ENCODE measurements around the gene LRRC46. TPM values are rescaled to one million over a fixed set of nuclear protein-coding genes. Genes with fewer than 3 reads are reported as not detected.
A peak's percentile ranks its signal among the peaks of the same experiment; 100 is the strongest.

Gene LRRC46
- total RNA-seq, 4 donors from 2014 or later, result 0.45 TPM; not detected in 3

DNA sequence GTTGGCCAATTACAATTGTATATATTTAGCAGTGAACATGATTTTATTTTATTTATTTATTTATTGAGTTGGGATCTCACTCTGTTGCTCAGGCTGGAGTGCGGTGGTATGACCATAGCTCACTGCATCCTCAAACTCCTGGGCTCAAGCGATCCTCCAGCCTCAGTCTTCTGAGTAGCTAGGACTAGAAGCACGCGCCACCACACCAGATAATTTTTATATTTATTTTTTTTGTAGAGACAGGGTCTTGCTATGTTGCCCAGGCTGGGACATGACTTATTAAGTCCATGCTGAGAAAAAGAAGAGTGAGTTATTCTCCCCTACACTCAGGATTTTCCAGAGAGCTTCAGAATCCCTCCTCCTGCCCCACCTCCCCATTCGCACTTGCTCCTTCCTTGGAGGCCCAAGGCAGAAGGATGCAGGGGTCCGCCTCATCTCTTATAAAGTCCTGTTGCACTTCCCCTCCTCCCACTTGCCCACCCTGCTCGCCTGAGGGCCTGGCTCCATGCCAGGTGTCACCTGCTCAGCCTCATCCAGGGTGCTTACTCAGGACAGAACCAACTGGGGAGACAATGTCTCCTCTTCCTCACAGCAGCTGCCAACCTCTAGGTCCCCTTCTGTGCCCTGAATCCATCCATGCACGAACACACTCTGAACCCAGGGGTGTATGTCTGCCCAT is 48.4 kb downstream of the LRRC46 start:
- intact Hi-C loops (cut with DNase I), result no loop called here
- no peaks in the 10 kb centered on the region for H3K36me3 ChIP-seq
- TF ChIP-seq POLR2AphosphoS5 (IDR thresholded peaks at IDR 0.05), result no peak
- no peak for TF ChIP-seq EP300 (IDR thresholded peaks at IDR 0.05)
- TF ChIP-seq POLR2A (IDR thresholded peaks at IDR 0.05; ENCODE audit: low read depth), result no peak
- TF ChIP-seq, protein P1, sequence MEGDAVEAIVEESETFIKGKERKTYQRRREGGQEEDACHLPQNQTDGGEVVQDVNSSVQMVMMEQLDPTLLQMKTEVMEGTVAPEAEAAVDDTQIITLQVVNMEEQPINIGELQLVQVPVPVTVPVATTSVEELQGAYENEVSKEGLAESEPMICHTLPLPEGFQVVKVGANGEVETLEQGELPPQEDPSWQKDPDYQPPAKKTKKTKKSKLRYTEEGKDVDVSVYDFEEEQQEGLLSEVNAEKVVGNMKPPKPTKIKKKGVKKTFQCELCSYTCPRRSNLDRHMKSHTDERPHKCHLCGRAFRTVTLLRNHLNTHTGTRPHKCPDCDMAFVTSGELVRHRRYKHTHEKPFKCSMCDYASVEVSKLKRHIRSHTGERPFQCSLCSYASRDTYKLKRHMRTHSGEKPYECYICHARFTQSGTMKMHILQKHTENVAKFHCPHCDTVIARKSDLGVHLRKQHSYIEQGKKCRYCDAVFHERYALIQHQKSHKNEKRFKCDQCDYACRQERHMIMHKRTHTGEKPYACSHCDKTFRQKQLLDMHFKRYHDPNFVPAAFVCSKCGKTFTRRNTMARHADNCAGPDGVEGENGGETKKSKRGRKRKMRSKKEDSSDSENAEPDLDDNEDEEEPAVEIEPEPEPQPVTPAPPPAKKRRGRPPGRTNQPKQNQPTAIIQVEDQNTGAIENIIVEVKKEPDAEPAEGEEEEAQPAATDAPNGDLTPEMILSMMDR (IDR thresholded peaks at IDR 0.05), result no peak
- H3K4me3 ChIP-seq, result no peak overlapping the region
- 81% methylated on average over 7 of the region's 8 CpGs for WGBS
- H3K9me3 ChIP-seq, result no peaks in the 10 kb centered on the region
- H3K27me3 ChIP-seq, result peaks cover 0 to 68% (median 6%) of the 10 kb centered on the region in 4 donors
- DNase-seq (ENCODE audit: extremely low spot score), result no peak
- no peak overlapping the region for H3K27ac ChIP-seq (replicated peaks in 1 of 4)
- H3K4me1 ChIP-seq, result peaks cover 2 to 13% (median 12%) of the 10 kb centered on the region in 4 donors

DNA sequence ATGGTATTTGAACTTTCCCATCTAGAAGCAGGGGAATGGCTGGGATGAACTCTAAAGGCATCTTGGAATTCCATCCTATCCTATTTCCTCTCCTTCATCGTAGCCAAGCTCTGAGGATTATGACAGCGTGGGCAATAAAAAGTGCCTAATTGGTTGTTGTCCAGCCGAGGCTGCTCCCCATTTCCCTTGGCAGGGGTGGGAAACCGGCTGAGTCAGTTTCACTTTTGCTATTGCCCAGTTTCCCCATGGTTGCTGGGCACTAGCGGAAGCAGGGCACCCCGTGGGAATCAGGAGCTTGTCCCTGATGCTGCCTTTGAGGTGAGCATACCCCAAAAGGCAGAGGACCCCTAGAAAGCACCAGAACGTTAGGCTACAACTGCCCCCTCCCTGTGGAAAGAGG is 50.8 kb downstream of the LRRC46 start:
- TF ChIP-seq POLR2AphosphoS5 (IDR thresholded peaks at IDR 0.05) (no peak), POLR2A (IDR thresholded peaks at IDR 0.05; ENCODE audit: low read depth) (no peak), EP300 (IDR thresholded peaks at IDR 0.05) (no peak)
- TF ChIP-seq, protein P1 (IDR thresholded peaks at IDR 0.05), result no peak
- peaks cover 0 to 57% (median 0%) of the 10 kb centered on the region in 4 donors for H3K27me3 ChIP-seq
- H3K4me1 ChIP-seq, result peaks cover 6 to 19% (median 12%) of the 10 kb centered on the region in 4 donors
- H3K4me3 ChIP-seq, result peak overlapping the region in 1 of 4 donors; percentile 15
- DNase-seq (ENCODE audit: extremely low spot score), result no peak
- intact Hi-C loops (cut with DNase I), result no loop called here
- no peaks in the 10 kb centered on the region for H3K36me3 ChIP-seq
- 59% methylated on average over 6 of the region's 7 CpGs for WGBS
- H3K9me3 ChIP-seq, result no peaks in the 10 kb centered on the region
- H3K27ac ChIP-seq (replicated peaks in 1 of 4), result peak overlapping the region in 2 of 4 donors; percentile 1 to 19

DNA sequence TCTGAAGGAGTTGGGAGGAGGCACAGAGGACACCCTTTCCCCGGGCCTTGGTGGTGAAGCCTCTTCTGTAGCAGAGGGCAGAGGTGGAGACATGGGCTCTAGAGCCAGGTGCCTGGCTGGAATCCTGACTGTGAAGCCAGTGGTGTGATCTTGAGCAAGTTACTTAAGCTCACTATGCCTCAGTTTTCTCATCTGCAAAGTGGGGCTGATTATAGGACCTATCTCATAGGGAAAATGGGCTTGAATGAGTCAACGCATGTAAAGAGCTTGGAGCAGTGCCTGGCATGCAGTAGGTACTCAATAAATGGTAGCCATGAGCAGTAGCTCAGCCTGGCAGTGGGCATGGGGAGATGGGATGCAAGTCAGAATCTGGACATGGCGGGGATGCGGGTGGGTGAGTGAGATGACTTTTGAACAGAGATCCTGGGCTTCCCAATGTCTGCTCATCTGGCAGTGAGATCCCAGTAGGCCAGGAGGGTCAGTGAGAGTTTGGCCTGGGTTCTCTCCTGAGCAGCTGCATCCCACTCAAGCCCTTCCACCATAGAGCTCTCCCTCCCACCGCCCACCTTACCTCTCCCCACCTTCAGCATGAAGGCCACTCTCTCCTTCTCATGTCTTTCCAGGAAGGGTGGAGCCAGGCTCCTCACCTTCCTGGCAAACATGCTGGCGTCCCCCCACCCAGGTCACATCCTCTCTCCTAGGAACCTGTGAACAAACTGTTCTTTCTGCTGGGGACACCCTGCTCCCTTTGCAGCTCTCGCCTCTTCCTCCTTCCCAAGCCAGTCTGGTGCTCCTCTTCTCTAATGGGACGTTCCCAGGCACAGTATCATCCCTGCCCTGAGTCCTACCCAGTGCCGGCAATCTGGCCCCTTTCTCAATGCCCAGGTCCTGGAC is 51.5 kb downstream of the LRRC46 start:
- Histone ChIP-seq H3K4me3 (peak overlapping the region in 1 of 4 donors; percentile 15), H3K4me1 (peaks cover 6 to 19% (median 12%) of the 10 kb centered on the region in 4 donors), H3K27me3 (peaks cover 0 to 50% (median 0%) of the 10 kb centered on the region in 4 donors), H3K27ac (replicated peaks in 1 of 4) (peak overlapping the region in 2 of 4 donors; percentile 1 to 19), H3K36me3 (no peaks in the 10 kb centered on the region), H3K9me3 (no peaks in the 10 kb centered on the region)
- TF ChIP-seq, protein P1 (IDR thresholded peaks at IDR 0.05), result no peak
- TF ChIP-seq POLR2AphosphoS5 (IDR thresholded peaks at IDR 0.05) (peak in 1 of 2 donors; percentile 17), EP300 (IDR thresholded peaks at IDR 0.05) (no peak), POLR2A (IDR thresholded peaks at IDR 0.05; ENCODE audit: low read depth) (no peak)
- 93% methylated on average over 7 of the region's 9 CpGs for WGBS
- intact Hi-C loops (cut with DNase I), result no loop called here
- no peak for DNase-seq (ENCODE audit: extremely low spot score)

DNA sequence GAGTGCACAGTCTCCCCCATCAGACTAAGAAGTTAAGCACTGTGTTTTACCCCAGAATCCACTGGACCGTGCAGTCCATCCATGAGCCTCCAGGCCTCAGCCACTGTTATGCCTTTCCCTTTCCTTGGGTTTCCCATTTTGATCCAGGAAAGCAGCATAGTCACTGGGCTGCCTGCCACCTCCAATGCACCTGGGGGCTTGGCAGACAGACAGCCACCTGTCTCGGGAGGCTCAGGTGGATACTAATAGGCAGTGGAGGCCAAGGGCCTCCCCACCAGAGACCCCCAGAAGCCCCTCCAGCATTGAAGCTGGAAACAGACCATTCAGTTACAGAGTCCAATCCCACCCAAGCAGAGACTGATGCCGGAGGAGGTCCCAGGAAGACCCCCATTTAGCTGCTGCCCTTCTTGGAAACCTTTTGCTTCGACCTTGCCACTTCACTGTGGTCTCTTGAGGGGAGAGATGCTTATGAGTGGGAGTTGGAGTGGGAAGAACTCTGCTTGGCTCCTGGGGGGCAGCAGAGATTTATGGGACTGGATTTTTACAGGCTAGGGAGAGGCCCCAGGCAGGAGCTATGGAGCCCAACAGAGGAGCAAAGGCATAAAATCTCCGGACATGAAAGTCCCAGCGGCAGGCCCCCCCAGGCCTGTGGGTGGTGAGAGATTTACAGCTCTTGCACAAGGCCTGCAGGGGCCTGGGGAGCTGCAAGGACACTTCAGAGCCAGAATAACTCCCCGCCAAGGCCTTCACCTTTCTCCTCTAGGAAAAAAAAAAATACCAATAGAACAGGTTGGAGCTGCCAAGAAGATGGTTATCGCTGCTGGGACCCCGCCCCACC is 52.3 kb downstream of the LRRC46 start:
- Histone ChIP-seq H3K4me3 (no peak overlapping the region), H3K36me3 (no peaks in the 10 kb centered on the region), H3K4me1 (peaks cover 6 to 19% (median 12%) of the 10 kb centered on the region in 4 donors), H3K27ac (replicated peaks in 1 of 4) (no peak overlapping the region), H3K27me3 (peaks cover 0 to 41% (median 0%) of the 10 kb centered on the region in 4 donors), H3K9me3 (no peaks in the 10 kb centered on the region)
- TF ChIP-seq POLR2AphosphoS5 (IDR thresholded peaks at IDR 0.05) (no peak), POLR2A (IDR thresholded peaks at IDR 0.05; ENCODE audit: low read depth) (no peak), EP300 (IDR thresholded peaks at IDR 0.05) (no peak)
- TF ChIP-seq, protein P1 (IDR thresholded peaks at IDR 0.05), result no peak
- WGBS, result 72% methylated on average over 8 of the region's 9 CpGs
- intact Hi-C loops (cut with DNase I), result no loop called here
- DNase-seq (ENCODE audit: extremely low spot score), result no peak

Measured in esophagus muscularis mucosa (tissue), 4 donors.